ENCODE measurements around the gene PTDSS2. TPM values are rescaled to one million over a fixed set of nuclear protein-coding genes. Genes with fewer than 3 reads are reported as not detected.

The PTDSS2 gene
- total and polyA plus RNA-seq, 10 of the 15 experiments (the other 5 are each of a cell fraction or from before 2014, with no cell fraction given), result 0.39 to 21.1 (median 10.8) TPM

- peak; percentile 66 for TF ChIP-seq PKNOX1 (IDR thresholded peaks at IDR 0.05)
- no peak for TF ChIP-seq SUZ12 (IDR thresholded peaks at IDR 0.05; ENCODE audit: unreplicated experiment)
- no peak for TF ChIP-seq ZBED1 (IDR thresholded peaks at IDR 0.05; ENCODE audit: borderline replicate concordance)
- no peak for TF ChIP-seq EZH2 (IDR thresholded peaks at IDR 0.05; ENCODE audit: borderline replicate concordance, control insufficient read depth, low read depth, low read length)
- TF ChIP-seq CBFB (IDR thresholded peaks at IDR 0.05; ENCODE audit: low read depth), result 0 out of 2 replicates have a peak, but pooled peaks have one; percentile 30
- no peak for TF ChIP-seq CBX3 (IDR thresholded peaks at IDR 0.05; ENCODE audit: borderline replicate concordance, low read depth)
- TF ChIP-seq USF2 (IDR thresholded peaks at IDR 0.05; ENCODE audit: borderline replicate concordance, low read depth, low read length), result peak; percentile 14; the same call in 1 of the 2 replicates
- peak; percentile 62 for TF ChIP-seq USF1 (IDR thresholded peaks at IDR 0.05; ENCODE audit: borderline replicate concordance, extremely low read length, insufficient read depth, low read depth, low read length)
- TF ChIP-seq SRF (IDR thresholded peaks at IDR 0.05; ENCODE audit: low read depth in 2 of 2, low read length in 2 of 2), result no peak
- TF ChIP-seq KLF5 (IDR thresholded peaks at IDR 0.05; ENCODE audit: partially characterized antibody), result peak; percentile 40
- no peak for TF ChIP-seq HDAC2 (IDR thresholded peaks at IDR 0.05)
- no peak for TF ChIP-seq ASH2L (IDR thresholded peaks at IDR 0.05; ENCODE audit: borderline replicate concordance, low read depth)
- no peak for TF ChIP-seq ZNF592 (IDR thresholded peaks at IDR 0.05)
- peak; percentile 57 for TF ChIP-seq YY1 (IDR thresholded peaks at IDR 0.05; ENCODE audit: low read depth, low read length)
- TF ChIP-seq ATF7 (IDR thresholded peaks at IDR 0.05; ENCODE audit: low read depth), result peak; percentile 46; the same call in 1 of the 2 replicates
- no peak for TF ChIP-seq IRF5 (IDR thresholded peaks at IDR 0.05; ENCODE audit: borderline replicate concordance)
- no peak for TF ChIP-seq HDGF (IDR thresholded peaks at IDR 0.05)
- no peak for TF ChIP-seq WRNIP1 (IDR thresholded peaks at IDR 0.05; ENCODE audit: borderline replicate concordance, low read depth, low read length)
- no peak; the same call in 1 of the 2 replicates for TF ChIP-seq HCFC1 (IDR thresholded peaks at IDR 0.05; ENCODE audit: low read length)
- TF ChIP-seq RBBP5 (conservative IDR thresholded peaks at IDR 0.05), result no peak
- peak; percentile 87 for TF ChIP-seq SMARCA5 (IDR thresholded peaks at IDR 0.05)
- peak; percentile 63 for TF ChIP-seq CREB1 (IDR thresholded peaks at IDR 0.05; ENCODE audit: low read depth)
- no peak for TF ChIP-seq TCF7 (IDR thresholded peaks at IDR 0.05; ENCODE audit: borderline replicate concordance)
Observed at GRCh38 chr11:447923-448731, 2.0 kb upstream of the PTDSS2 start (continued).

All from GM12878 (cell line).